GM19395 (cell line): ENCODE measurements around the gene NAA60.
"Not testable (repeated sequence)": the region's sequence is repeated elsewhere in the genome, so short reads cannot be mapped to it uniquely, and the experiment has no call there.

Experiments
- ATAC-seq: cut with Tn5 transposase; IDR thresholded peaks from one replicate; pipeline ENCODE4 v1.9.1; 2021; ENCODE audit warnings: mild to moderate bottlenecking, moderate library complexity; ENCODE audit not compliant: unreplicated experiment

NAA60 gene

DNA sequence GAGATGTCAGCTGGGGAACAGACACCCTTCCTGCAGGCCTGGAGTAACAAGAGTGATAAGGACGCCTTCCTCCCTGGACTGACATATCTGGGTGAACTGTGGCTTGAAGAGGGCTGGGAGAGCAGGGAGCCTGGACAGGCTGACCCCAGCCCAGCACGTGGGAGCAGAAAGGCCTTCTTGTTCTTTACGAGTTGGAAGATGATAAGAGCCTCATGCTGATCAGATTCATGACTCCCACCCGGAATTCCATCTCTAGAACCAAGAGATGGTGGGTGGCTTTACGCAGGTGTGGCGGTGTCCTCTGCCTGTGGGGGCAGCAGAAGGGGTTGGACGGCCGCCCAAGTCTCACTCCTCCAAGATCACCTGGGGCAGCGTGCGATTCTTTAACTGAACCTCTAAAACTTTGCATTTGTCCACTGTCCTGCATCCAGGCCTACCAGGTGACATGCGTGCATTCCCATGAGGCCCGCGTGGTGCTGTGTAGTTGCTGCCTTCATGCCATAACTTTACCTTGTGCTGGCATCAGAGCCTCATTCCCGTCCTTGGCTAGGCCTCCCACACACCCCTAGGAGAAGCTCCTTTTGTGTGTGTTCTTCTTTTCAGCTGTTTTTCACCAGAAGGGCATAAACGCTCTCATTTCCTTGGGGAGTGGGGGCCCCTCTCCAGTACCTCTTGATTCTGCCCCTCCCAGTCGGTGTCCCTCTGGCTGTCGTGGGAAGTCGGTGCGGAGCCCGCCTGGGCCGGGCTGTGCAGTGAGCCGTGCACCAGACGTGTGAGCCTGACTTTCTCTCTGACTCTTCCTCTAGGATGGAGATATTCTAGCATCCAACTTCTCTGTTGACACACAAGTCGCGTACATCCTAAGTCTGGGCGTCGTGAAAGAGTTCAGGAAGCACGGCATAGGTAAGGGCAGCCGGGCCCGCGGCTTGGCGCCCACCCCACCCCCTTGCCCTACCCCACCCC, 38.5 kb downstream of the NAA60 start:
- ATAC-seq = no peak

- ATAC-seq = no peak
Observed at GRCh38 chr16:3482659-3483241, 39.3 kb downstream of the NAA60 start.

GRCh38 chr16:3484318-3485096, 41.0 kb downstream of the NAA60 start:
- no peak for ATAC-seq

DNA sequence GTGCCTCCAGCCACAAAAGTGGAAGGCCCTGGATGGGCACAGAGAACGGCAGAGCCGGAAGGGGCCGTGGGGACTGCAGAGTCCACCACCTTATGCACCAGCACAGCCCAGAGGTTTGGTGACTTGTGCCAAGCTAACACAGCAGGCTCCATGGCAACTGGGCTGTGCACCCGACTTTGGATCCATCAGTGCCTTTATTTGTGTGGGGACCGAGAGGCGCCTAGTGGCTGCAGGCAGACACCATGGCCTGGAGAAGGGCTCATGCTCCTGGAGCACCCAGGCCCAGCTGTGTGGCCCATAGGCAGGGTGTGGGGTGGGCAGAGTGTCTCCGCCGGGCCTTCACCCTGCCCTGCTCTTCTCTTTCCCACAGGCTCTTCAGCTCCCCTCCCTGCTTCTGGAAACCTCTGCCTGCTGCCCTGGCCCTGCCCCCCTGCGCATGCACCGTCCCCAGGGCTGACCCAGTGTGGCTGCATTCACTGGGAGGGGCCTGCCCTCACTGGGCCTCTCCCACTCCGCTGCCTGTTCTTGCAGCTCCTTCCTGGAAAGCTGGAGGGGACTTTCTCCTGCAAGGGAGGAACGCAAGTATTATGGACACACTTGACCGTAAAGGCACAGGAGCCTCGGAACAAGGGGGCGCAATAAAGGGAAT, 41.7 kb downstream of the NAA60 start:
- no peak for ATAC-seq

DNA sequence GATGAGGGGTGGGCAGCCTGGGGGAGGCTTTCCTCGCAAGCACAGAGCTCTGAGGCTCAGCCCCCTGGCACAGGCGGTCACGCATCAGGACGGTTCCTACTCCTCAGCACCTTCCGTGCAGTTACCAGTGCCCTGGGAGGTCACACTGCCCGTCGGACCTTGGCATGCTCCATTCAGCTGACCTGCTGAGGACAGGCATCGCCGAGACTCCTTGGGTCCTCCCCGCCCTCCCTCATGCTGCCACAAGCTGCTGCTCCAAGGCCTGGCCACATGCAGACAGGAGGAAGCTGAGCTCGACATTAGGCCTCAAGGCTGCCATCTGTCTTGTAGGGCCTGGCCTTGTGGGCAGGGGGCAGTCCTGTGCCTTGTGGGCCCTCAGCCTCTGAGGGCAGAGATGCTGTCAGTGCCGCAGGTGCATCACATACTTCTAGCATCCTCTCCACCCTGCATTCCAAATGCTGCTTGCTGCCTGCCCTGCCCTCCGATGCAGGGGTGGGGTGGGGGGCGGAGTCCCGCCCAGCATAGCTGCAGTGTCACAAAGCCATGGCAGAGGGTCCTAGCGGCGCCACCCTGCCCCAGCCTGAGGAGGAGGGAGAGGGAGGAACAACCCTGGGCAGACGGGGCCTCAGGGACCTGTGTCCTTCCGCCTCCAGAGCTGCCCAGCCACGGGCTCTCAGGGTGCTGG, 42.5 kb downstream of the NAA60 start:
- no peak for ATAC-seq

DNA sequence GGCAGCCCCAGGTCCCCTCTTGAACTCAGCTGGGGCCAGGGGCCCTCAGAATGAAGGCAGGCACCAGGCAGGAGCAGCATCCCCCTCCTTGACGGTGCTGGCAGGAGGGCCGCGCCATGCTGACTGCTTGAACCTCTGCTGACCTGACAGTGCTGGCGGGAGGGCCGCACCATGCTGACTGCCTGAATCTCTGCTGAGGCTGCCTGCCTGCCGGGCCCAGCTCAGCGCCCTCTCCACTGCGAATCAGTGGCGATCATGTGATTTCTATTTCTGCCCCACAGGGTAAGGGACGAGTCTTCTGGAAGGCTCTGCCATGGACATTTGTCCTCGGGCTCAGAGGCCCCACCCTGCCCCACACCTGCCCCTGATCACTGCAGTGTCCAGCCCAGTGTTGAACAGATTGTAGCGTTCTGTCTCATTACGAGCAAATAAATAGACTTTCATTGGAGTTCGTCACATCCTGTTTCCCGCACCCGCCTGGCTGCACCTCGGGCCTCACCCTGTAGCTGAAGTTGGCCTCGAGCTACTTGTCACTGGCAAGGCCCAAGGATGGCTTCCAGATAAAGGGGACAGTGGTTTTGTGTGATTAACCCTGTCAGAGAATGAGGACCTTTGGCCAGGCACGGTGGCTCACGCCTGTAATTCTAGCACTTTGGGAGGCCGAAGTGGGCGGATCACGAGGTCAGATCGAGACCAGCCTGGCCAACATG, 43.2 kb downstream of the NAA60 start:
- no peak for ATAC-seq

DNA sequence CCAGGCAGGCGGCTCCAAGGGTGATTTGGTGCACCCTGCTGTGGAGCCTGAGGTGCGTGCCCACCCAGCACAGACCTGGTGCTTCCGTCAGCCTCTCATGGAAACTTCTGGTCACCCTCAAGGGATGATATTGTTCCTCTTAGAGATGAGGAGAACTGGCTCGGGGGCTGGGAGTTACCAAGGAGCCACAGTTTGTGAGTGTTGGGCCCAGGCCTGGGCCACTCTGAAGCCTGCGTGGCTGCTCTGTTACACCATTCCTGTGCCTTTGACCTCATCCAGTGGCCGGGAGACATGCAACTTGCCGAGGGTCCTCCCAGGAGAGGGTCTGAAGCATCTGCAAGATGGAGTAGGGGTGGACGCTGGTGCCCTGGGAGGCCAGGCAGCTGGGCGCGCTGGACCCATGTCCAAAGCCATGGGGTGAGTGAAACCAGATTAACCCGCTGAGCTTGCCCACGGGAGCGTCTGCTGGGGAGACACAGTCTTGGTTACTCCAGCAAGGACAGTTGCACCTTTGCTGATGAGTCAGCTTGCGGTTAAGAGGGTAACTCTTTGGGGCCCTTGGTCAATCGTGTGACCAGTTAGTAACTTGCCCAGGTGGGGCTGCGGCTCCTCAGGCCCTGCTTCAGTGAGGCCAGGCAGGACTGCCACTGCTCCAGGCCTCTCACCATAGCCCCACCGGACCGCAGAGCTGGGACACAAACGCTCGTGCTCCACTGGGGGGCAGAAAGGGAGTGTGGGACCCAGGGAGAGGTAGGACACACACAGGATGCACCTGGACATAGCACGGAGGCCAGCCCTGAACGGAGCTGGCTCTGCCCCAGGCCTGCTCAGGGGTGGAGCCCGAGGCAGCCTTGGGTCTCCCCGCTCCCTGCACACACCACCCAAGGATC, 44.3 kb downstream of the NAA60 start:
- no peak for ATAC-seq

- no peak for ATAC-seq
Observed at GRCh38 chr16:3488801-3489200, 45.3 kb downstream of the NAA60 start.

- no peak for ATAC-seq
Observed at GRCh38 chr16:3490911-3491629, 47.6 kb downstream of the NAA60 start.

GRCh38 chr16:3492356-3492755, 48.9 kb downstream of the NAA60 start:
- ATAC-seq = no peak

DNA sequence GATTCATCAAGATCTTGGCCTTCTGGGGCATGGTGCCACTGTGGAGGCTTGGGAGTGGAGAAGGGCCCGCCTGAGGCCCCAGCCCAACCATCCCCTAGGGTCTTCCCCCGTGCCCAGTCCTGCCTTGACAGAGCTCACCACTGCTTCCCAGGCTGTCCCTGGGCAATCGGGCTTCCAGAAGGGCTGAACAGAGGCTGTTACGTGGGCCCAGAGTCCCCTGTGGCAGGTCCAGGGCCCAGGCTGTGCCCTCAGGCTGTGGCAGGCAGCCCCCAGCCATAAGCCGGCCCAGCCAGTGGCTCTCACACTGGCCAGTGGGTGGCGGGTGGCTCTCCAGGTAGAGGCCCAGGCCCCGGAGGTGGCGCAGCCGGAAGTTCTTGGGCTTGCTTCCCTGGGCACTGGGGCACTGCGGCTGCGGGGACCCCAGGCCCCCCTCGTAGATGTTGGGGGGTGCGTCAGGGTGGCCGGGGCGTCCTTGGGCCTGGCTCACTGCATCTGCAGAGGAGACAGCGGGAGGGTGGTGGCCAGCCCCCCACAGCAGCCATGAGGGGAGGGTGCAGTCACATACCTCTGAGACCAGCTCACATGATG, 51.0 kb downstream of the NAA60 start:
- ATAC-seq = no peak

GRCh38 chr16:3495176-3495575, 51.7 kb downstream of the NAA60 start, which contains the start of gene C16orf90:
TSS of gene C16orf90 (minus strand) at chr16:3495489. CDS start at chr16:3495421, 68 bp downstream.
- ATAC-seq = no peak

DNA sequence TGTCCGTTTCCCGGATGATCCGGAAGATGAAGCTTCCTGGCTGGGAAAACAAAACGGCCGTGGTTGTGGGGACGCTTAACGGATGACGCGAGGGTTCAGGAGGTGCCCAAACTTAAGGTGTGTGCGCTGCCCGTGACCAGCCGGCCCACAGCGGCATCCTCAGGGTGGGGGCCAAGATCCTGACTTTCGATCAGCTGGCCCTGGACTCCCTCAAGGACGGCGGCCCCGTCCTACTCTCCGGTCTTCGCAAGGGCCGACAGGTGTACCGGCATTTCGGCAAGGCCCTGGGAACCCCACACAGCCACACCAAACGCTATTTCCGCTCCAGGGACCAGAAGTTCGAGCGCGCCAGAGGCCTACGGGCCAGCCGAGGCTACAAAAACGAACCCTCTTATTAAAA, 52.9 kb downstream of the NAA60 start:
- ATAC-seq = no peak

- no peak for ATAC-seq
Observed at GRCh38 chr16:3497771-3498170, 54.3 kb downstream of the NAA60 start.

DNA sequence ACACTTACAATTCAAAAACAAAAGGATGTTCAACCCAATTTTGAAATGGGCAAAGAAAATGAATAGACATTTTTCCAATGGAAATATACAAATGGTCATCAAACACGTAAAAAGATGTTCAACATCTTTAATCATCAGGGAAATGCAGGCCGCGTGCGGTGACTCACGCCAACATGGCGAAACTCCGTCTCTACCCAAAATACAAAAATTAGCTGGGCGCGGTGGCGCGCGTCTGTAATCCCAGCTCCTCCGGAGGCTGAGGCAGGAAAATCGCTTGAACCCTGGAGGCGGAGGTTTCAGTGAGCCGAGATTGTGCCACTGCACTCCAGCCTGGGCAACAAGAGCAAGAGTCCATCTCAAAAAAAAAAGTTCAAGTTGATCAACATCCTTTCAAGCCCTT, 55.5 kb downstream of the NAA60 start:
- ATAC-seq = no peak

DNA sequence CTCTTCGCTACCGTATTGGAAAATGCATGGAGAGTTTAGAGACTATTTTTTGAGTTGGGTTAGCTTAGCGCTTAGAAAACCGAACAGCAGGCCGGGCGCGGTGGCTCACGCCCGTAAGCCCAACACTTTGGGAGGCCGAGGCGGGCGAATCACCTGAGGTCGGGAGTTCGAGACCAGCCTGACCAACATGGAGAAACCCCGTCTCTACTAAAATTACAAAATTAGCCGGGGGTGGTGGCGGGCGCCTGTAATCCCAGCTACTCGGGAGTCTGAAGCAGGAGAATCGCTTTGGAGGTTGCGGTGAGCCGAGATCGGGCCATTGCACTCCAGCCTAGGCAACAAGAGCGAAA, 57.9 kb downstream of the NAA60 start:
- ATAC-seq = not testable (repeated sequence)

- ATAC-seq = no peak
Observed at GRCh38 chr16:3501783-3502400, 58.4 kb downstream of the NAA60 start.
